ENCODE results near the gene ARID1B.
A peak's percentile ranks its signal among the peaks of the same experiment; 100 is the strongest.

ARID1B gene

GRCh38 chr6:157001716-157002115 lies 224.5 kb downstream of the ARID1B start:
- no peaks in the 10 kb centered on the region for H3K4me1 ChIP-seq (ENCODE audit: control insufficient read depth, insufficient read depth, low read length, poor library complexity, severe bottlenecking)
- no peak overlapping the region for H3K4me3 ChIP-seq (ENCODE audit: insufficient read depth, low read depth, low read length, poor library complexity, severe bottlenecking)
- no peaks in the 10 kb centered on the region for H3K27me3 ChIP-seq (replicated peaks; ENCODE audit: control insufficient read depth, insufficient read depth, low read length, poor library complexity, severe bottlenecking)
- no peak for DNase-seq
- H3K9me3 ChIP-seq (ENCODE audit: control insufficient read depth, low read length), result no peaks in the 10 kb centered on the region
- H3K36me3 ChIP-seq (ENCODE audit: control insufficient read depth, insufficient read depth, low read length), result no peaks in the 10 kb centered on the region
- H3K27ac ChIP-seq (ENCODE audit: insufficient read depth, low read length, poor library complexity, severe bottlenecking), result no peak overlapping the region

GRCh38 chr6:157002774-157003173 lies 225.6 kb downstream of the ARID1B start:
- Histone ChIP-seq H3K36me3 (ENCODE audit: control insufficient read depth, insufficient read depth, low read length) (no peaks in the 10 kb centered on the region), H3K4me1 (ENCODE audit: control insufficient read depth, insufficient read depth, low read length, poor library complexity, severe bottlenecking) (no peaks in the 10 kb centered on the region), H3K27me3 (replicated peaks; ENCODE audit: control insufficient read depth, insufficient read depth, low read length, poor library complexity, severe bottlenecking) (no peaks in the 10 kb centered on the region), H3K9me3 (ENCODE audit: control insufficient read depth, low read length) (no peaks in the 10 kb centered on the region), H3K4me3 (ENCODE audit: insufficient read depth, low read depth, low read length, poor library complexity, severe bottlenecking) (no peak overlapping the region), H3K27ac (ENCODE audit: insufficient read depth, low read length, poor library complexity, severe bottlenecking) (no peak overlapping the region)
- DNase-seq, result no peak

- H3K4me3 ChIP-seq (ENCODE audit: insufficient read depth, low read depth, low read length, poor library complexity, severe bottlenecking), result no peak overlapping the region
- no peaks in the 10 kb centered on the region for H3K4me1 ChIP-seq (ENCODE audit: control insufficient read depth, insufficient read depth, low read length, poor library complexity, severe bottlenecking)
- H3K36me3 ChIP-seq (ENCODE audit: control insufficient read depth, insufficient read depth, low read length), result no peaks in the 10 kb centered on the region
- H3K27me3 ChIP-seq (replicated peaks; ENCODE audit: control insufficient read depth, insufficient read depth, low read length, poor library complexity, severe bottlenecking), result no peaks in the 10 kb centered on the region
- no peak for DNase-seq
- H3K27ac ChIP-seq (ENCODE audit: insufficient read depth, low read length, poor library complexity, severe bottlenecking), result no peak overlapping the region
- no peaks in the 10 kb centered on the region for H3K9me3 ChIP-seq (ENCODE audit: control insufficient read depth, low read length)
Observed at GRCh38 chr6:157005940-157006339, 228.8 kb downstream of the ARID1B start.

- no peaks in the 10 kb centered on the region for H3K36me3 ChIP-seq (ENCODE audit: control insufficient read depth, insufficient read depth, low read length)
- no peak overlapping the region for H3K4me3 ChIP-seq (ENCODE audit: insufficient read depth, low read depth, low read length, poor library complexity, severe bottlenecking)
- no peaks in the 10 kb centered on the region for H3K4me1 ChIP-seq (ENCODE audit: control insufficient read depth, insufficient read depth, low read length, poor library complexity, severe bottlenecking)
- H3K27me3 ChIP-seq (replicated peaks; ENCODE audit: control insufficient read depth, insufficient read depth, low read length, poor library complexity, severe bottlenecking), result no peaks in the 10 kb centered on the region
- no peak overlapping the region for H3K27ac ChIP-seq (ENCODE audit: insufficient read depth, low read length, poor library complexity, severe bottlenecking)
- DNase-seq, result no peak
- H3K9me3 ChIP-seq (ENCODE audit: control insufficient read depth, low read length), result no peaks in the 10 kb centered on the region
Observed at GRCh38 chr6:157008568-157008967, 231.4 kb downstream of the ARID1B start.

- no peaks in the 10 kb centered on the region for H3K27me3 ChIP-seq (replicated peaks; ENCODE audit: control insufficient read depth, insufficient read depth, low read length, poor library complexity, severe bottlenecking)
- DNase-seq, result no peak
- H3K4me1 ChIP-seq (ENCODE audit: control insufficient read depth, insufficient read depth, low read length, poor library complexity, severe bottlenecking), result no peaks in the 10 kb centered on the region
- H3K36me3 ChIP-seq (ENCODE audit: control insufficient read depth, insufficient read depth, low read length), result no peaks in the 10 kb centered on the region
- H3K27ac ChIP-seq (ENCODE audit: insufficient read depth, low read length, poor library complexity, severe bottlenecking), result no peak overlapping the region
- H3K4me3 ChIP-seq (ENCODE audit: insufficient read depth, low read depth, low read length, poor library complexity, severe bottlenecking), result no peak overlapping the region
- no peaks in the 10 kb centered on the region for H3K9me3 ChIP-seq (ENCODE audit: control insufficient read depth, low read length)
Observed at GRCh38 chr6:157012355-157012754, 235.2 kb downstream of the ARID1B start.

- Histone ChIP-seq H3K27ac (ENCODE audit: insufficient read depth, low read length, poor library complexity, severe bottlenecking) (no peak overlapping the region), H3K4me1 (ENCODE audit: control insufficient read depth, insufficient read depth, low read length, poor library complexity, severe bottlenecking) (no peaks in the 10 kb centered on the region), H3K4me3 (ENCODE audit: insufficient read depth, low read depth, low read length, poor library complexity, severe bottlenecking) (no peak overlapping the region), H3K9me3 (ENCODE audit: control insufficient read depth, low read length) (no peaks in the 10 kb centered on the region), H3K27me3 (replicated peaks; ENCODE audit: control insufficient read depth, insufficient read depth, low read length, poor library complexity, severe bottlenecking) (no peaks in the 10 kb centered on the region), H3K36me3 (ENCODE audit: control insufficient read depth, insufficient read depth, low read length) (no peaks in the 10 kb centered on the region)
- DNase-seq, result no peak
Observed at GRCh38 chr6:157013649-157014304, 236.6 kb downstream of the ARID1B start.

GRCh38 chr6:157014871-157015270 lies 237.7 kb downstream of the ARID1B start:
- Histone ChIP-seq H3K27ac (ENCODE audit: insufficient read depth, low read length, poor library complexity, severe bottlenecking) (no peak overlapping the region), H3K9me3 (ENCODE audit: control insufficient read depth, low read length) (no peaks in the 10 kb centered on the region), H3K4me3 (ENCODE audit: insufficient read depth, low read depth, low read length, poor library complexity, severe bottlenecking) (no peak overlapping the region), H3K27me3 (replicated peaks; ENCODE audit: control insufficient read depth, insufficient read depth, low read length, poor library complexity, severe bottlenecking) (no peaks in the 10 kb centered on the region), H3K36me3 (ENCODE audit: control insufficient read depth, insufficient read depth, low read length) (no peaks in the 10 kb centered on the region), H3K4me1 (ENCODE audit: control insufficient read depth, insufficient read depth, low read length, poor library complexity, severe bottlenecking) (peaks cover 5% of the 10 kb centered on the region)
- no peak for DNase-seq

- no peaks in the 10 kb centered on the region for H3K36me3 ChIP-seq (ENCODE audit: control insufficient read depth, insufficient read depth, low read length)
- peaks cover 11% of the 10 kb centered on the region for H3K4me1 ChIP-seq (ENCODE audit: control insufficient read depth, insufficient read depth, low read length, poor library complexity, severe bottlenecking)
- no peak overlapping the region for H3K4me3 ChIP-seq (ENCODE audit: insufficient read depth, low read depth, low read length, poor library complexity, severe bottlenecking)
- no peaks in the 10 kb centered on the region for H3K27me3 ChIP-seq (replicated peaks; ENCODE audit: control insufficient read depth, insufficient read depth, low read length, poor library complexity, severe bottlenecking)
- H3K9me3 ChIP-seq (ENCODE audit: control insufficient read depth, low read length), result no peaks in the 10 kb centered on the region
- H3K27ac ChIP-seq (ENCODE audit: insufficient read depth, low read length, poor library complexity, severe bottlenecking), result no peak overlapping the region
- no peak for DNase-seq
Observed at GRCh38 chr6:157017022-157017421, 239.8 kb downstream of the ARID1B start.

- Histone ChIP-seq H3K4me1 (ENCODE audit: control insufficient read depth, insufficient read depth, low read length, poor library complexity, severe bottlenecking) (peaks cover 11% of the 10 kb centered on the region), H3K27me3 (replicated peaks; ENCODE audit: control insufficient read depth, insufficient read depth, low read length, poor library complexity, severe bottlenecking) (no peaks in the 10 kb centered on the region), H3K27ac (ENCODE audit: insufficient read depth, low read length, poor library complexity, severe bottlenecking) (no peak overlapping the region), H3K36me3 (ENCODE audit: control insufficient read depth, insufficient read depth, low read length) (no peaks in the 10 kb centered on the region), H3K9me3 (ENCODE audit: control insufficient read depth, low read length) (no peaks in the 10 kb centered on the region), H3K4me3 (ENCODE audit: insufficient read depth, low read depth, low read length, poor library complexity, severe bottlenecking) (no peak overlapping the region)
- DNase-seq, result no peak
Observed at GRCh38 chr6:157017861-157018260, 240.7 kb downstream of the ARID1B start.

GRCh38 chr6:157019115-157019641 lies 242.0 kb downstream of the ARID1B start:
- H3K27me3 ChIP-seq (replicated peaks; ENCODE audit: control insufficient read depth, insufficient read depth, low read length, poor library complexity, severe bottlenecking), result no peaks in the 10 kb centered on the region
- DNase-seq, result no peak
- H3K4me3 ChIP-seq (ENCODE audit: insufficient read depth, low read depth, low read length, poor library complexity, severe bottlenecking), result no peak overlapping the region
- H3K9me3 ChIP-seq (ENCODE audit: control insufficient read depth, low read length), result no peaks in the 10 kb centered on the region
- no peaks in the 10 kb centered on the region for H3K36me3 ChIP-seq (ENCODE audit: control insufficient read depth, insufficient read depth, low read length)
- peaks cover 11% of the 10 kb centered on the region for H3K4me1 ChIP-seq (ENCODE audit: control insufficient read depth, insufficient read depth, low read length, poor library complexity, severe bottlenecking)
- peak overlapping the region; percentile 24 for H3K27ac ChIP-seq (ENCODE audit: insufficient read depth, low read length, poor library complexity, severe bottlenecking)
